ENCODE measurements around the gene AP4B1.

AP4B1 gene

DNA sequence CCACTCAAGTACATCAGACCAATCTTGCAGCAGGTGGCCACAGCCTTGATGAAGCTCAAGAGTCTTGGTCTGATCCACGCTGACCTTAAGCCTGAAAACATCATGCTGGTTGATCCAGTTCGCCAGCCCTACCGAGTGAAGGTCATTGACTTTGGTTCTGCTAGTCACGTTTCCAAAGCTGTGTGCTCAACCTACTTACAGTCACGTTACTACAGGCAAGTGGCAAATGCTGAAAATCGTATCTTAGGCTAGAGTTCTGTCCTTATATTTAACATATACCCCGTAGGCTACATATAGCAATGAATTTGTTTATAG is 36.6 kb upstream of the AP4B1 start:
- Histone ChIP-seq H3K27me3 (ENCODE audit: insufficient read depth, low read length) (no peaks in the 10 kb centered on the region), H3K4me1 (ENCODE audit: insufficient read depth, low read length) (peaks cover 4% of the 10 kb centered on the region; the same call in 1 of the 2 replicates), H3K4me3 (ENCODE audit: low read length) (no peak overlapping the region), H3K9ac (ENCODE audit: low read depth, low read length) (no peak overlapping the region), H3K36me3 (ENCODE audit: insufficient read depth, low read depth, low read length) (peaks cover 29% of the 10 kb centered on the region), H3K9me3 (ENCODE audit: insufficient read depth, low read depth, low read length) (no peaks in the 10 kb centered on the region), H3K27ac (ENCODE audit: low read length) (no peak overlapping the region)

- Histone ChIP-seq H3K9ac (ENCODE audit: low read depth, low read length) (no peak overlapping the region), H3K36me3 (ENCODE audit: insufficient read depth, low read depth, low read length) (peaks cover 29% of the 10 kb centered on the region), H3K9me3 (ENCODE audit: insufficient read depth, low read depth, low read length) (no peaks in the 10 kb centered on the region), H3K27ac (ENCODE audit: low read length) (no peak overlapping the region), H3K4me3 (ENCODE audit: low read length) (no peak overlapping the region), H3K4me1 (ENCODE audit: insufficient read depth, low read length) (no peaks in the 10 kb centered on the region), H3K27me3 (ENCODE audit: insufficient read depth, low read length) (no peaks in the 10 kb centered on the region)
These were observed 36.0 kb upstream of the AP4B1 start for GRCh38 chr1:113940365-113941244.

GRCh38 chr1:113938192-113938591 is 33.6 kb upstream of the AP4B1 start:
- H3K27me3 ChIP-seq (ENCODE audit: insufficient read depth, low read length): no peaks in the 10 kb centered on the region
- H3K9ac ChIP-seq (ENCODE audit: low read depth, low read length): no peak overlapping the region
- H3K4me3 ChIP-seq (ENCODE audit: low read length): no peak overlapping the region
- H3K9me3 ChIP-seq (ENCODE audit: insufficient read depth, low read depth, low read length): no peaks in the 10 kb centered on the region
- no peak overlapping the region for H3K27ac ChIP-seq (ENCODE audit: low read length)
- H3K36me3 ChIP-seq (ENCODE audit: insufficient read depth, low read depth, low read length): peaks cover 23% of the 10 kb centered on the region
- H3K4me1 ChIP-seq (ENCODE audit: insufficient read depth, low read length): no peaks in the 10 kb centered on the region

GRCh38 chr1:113937146-113937545 is 32.5 kb upstream of the AP4B1 start:
- H3K4me1 ChIP-seq (ENCODE audit: insufficient read depth, low read length): no peaks in the 10 kb centered on the region
- no peak overlapping the region for H3K4me3 ChIP-seq (ENCODE audit: low read length)
- H3K36me3 ChIP-seq (ENCODE audit: insufficient read depth, low read depth, low read length): peaks cover 16% of the 10 kb centered on the region

GRCh38 chr1:113935970-113936369 is 31.4 kb upstream of the AP4B1 start:
- Histone ChIP-seq H3K27me3 (ENCODE audit: insufficient read depth, low read length) (no peaks in the 10 kb centered on the region), H3K27ac (ENCODE audit: low read length) (no peak overlapping the region), H3K4me1 (ENCODE audit: insufficient read depth, low read length) (peaks cover 4% of the 10 kb centered on the region; the same call in 1 of the 2 replicates), H3K9ac (ENCODE audit: low read depth, low read length) (no peak overlapping the region), H3K9me3 (ENCODE audit: insufficient read depth, low read depth, low read length) (no peaks in the 10 kb centered on the region), H3K36me3 (ENCODE audit: insufficient read depth, low read depth, low read length) (peaks cover 10% of the 10 kb centered on the region), H3K4me3 (ENCODE audit: low read length) (no peak overlapping the region)

More at GRCh38 chr1:113937146-113937545, 32.5 kb upstream of the AP4B1 start:
- no peaks in the 10 kb centered on the region for H3K9me3 ChIP-seq (ENCODE audit: insufficient read depth, low read depth, low read length)
- no peak overlapping the region for H3K9ac ChIP-seq (ENCODE audit: low read depth, low read length)
- H3K27me3 ChIP-seq (ENCODE audit: insufficient read depth, low read length): no peaks in the 10 kb centered on the region
- H3K27ac ChIP-seq (ENCODE audit: low read length): no peak overlapping the region

DNA sequence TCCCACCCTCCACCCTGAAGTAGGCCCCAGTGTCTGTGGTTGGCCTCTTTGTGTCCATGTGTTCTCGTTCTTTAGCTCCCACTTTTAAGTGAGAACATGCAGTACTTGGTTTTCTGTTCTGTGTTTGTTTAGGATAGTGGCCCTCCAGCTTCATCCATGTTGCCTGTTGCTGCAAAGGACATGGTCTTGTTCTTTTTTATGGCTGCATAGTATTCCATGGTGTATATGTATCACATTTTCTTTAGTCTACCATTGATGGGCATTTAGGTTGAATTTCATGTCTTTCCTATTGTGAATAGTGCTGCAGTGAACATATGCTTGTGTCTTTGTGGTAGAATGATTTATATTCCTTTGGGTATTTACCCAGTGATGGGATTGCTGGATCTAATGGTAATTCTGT is 30.6 kb upstream of the AP4B1 start:
- no peaks in the 10 kb centered on the region for H3K9me3 ChIP-seq (ENCODE audit: insufficient read depth, low read depth, low read length)
- H3K36me3 ChIP-seq (ENCODE audit: insufficient read depth, low read depth, low read length): peaks cover 2% of the 10 kb centered on the region
- H3K4me3 ChIP-seq (ENCODE audit: low read length): no peak overlapping the region
- no peak overlapping the region for H3K27ac ChIP-seq (ENCODE audit: low read length)
- H3K27me3 ChIP-seq (ENCODE audit: insufficient read depth, low read length): no peaks in the 10 kb centered on the region
- H3K9ac ChIP-seq (ENCODE audit: low read depth, low read length): no peak overlapping the region
- H3K4me1 ChIP-seq (ENCODE audit: insufficient read depth, low read length): peaks cover 9% of the 10 kb centered on the region; the same call in 1 of the 2 replicates

GRCh38 chr1:113934511-113935055 is 30.0 kb upstream of the AP4B1 start:
- Histone ChIP-seq H3K4me1 (ENCODE audit: insufficient read depth, low read length) (peaks cover 9% of the 10 kb centered on the region; the same call in 1 of the 2 replicates), H3K9me3 (ENCODE audit: insufficient read depth, low read depth, low read length) (no peaks in the 10 kb centered on the region), H3K27me3 (ENCODE audit: insufficient read depth, low read length) (no peaks in the 10 kb centered on the region), H3K36me3 (ENCODE audit: insufficient read depth, low read depth, low read length) (no peaks in the 10 kb centered on the region), H3K9ac (ENCODE audit: low read depth, low read length) (no peak overlapping the region), H3K27ac (ENCODE audit: low read length) (no peak overlapping the region), H3K4me3 (ENCODE audit: low read length) (no peak overlapping the region)

DNA sequence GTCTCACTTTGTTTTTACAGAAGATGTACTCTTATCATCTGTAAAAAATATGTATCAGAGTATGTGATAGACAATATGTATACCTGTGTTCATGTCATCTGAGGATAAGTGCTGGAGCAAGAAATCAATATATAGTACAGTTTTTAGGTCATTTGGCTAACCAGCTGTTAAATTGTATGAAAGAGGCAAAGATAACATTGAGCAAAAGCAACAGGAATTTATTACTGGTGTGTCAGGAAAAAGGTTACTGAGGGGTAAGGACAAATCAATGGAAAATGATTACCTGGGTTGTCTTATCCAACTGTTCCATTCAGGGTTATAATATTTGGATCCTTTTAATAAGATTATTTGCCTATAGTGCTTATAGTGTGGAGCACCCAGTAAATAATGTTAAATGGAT is 29.4 kb upstream of the AP4B1 start:
- no peak overlapping the region for H3K4me3 ChIP-seq (ENCODE audit: low read length)
- H3K9ac ChIP-seq (ENCODE audit: low read depth, low read length): no peak overlapping the region
- no peak overlapping the region for H3K27ac ChIP-seq (ENCODE audit: low read length)
- peaks cover 9% of the 10 kb centered on the region; the same call in 1 of the 2 replicates for H3K4me1 ChIP-seq (ENCODE audit: insufficient read depth, low read length)
- H3K27me3 ChIP-seq (ENCODE audit: insufficient read depth, low read length): no peaks in the 10 kb centered on the region
- no peaks in the 10 kb centered on the region for H3K9me3 ChIP-seq (ENCODE audit: insufficient read depth, low read depth, low read length)
- no peaks in the 10 kb centered on the region for H3K36me3 ChIP-seq (ENCODE audit: insufficient read depth, low read depth, low read length)

DNA sequence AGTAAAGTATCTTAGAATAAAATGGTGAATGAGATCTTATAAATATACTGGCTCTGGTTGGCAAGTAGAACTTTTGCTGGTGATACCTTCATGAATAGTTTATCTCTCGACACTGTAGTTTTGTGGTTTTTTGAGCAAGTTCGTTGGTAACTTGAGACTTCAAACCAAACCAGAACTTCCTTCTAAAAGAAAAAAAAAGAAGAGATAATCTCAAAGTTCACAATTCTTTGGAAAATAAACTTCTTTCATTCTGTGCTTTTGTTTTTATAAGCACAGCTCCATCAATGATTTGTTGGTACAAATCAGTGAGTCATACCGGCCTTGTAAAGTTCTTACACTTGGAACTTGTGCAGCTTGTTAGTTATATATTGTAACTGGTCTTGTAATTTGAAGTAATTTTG is 26.9 kb upstream of the AP4B1 start:
- Histone ChIP-seq H3K27ac (ENCODE audit: low read length) (no peak overlapping the region), H3K27me3 (ENCODE audit: insufficient read depth, low read length) (peaks cover 4% of the 10 kb centered on the region; the same call in 1 of the 2 replicates), H3K4me3 (ENCODE audit: low read length) (peak overlapping the region; percentile 92; the same call in 1 of the 2 replicates), H3K9ac (ENCODE audit: low read depth, low read length) (no peak overlapping the region), H3K36me3 (ENCODE audit: insufficient read depth, low read depth, low read length) (no peaks in the 10 kb centered on the region), H3K4me1 (ENCODE audit: insufficient read depth, low read length) (peaks cover 9% of the 10 kb centered on the region; the same call in 1 of the 2 replicates), H3K9me3 (ENCODE audit: insufficient read depth, low read depth, low read length) (no peaks in the 10 kb centered on the region)

DNA sequence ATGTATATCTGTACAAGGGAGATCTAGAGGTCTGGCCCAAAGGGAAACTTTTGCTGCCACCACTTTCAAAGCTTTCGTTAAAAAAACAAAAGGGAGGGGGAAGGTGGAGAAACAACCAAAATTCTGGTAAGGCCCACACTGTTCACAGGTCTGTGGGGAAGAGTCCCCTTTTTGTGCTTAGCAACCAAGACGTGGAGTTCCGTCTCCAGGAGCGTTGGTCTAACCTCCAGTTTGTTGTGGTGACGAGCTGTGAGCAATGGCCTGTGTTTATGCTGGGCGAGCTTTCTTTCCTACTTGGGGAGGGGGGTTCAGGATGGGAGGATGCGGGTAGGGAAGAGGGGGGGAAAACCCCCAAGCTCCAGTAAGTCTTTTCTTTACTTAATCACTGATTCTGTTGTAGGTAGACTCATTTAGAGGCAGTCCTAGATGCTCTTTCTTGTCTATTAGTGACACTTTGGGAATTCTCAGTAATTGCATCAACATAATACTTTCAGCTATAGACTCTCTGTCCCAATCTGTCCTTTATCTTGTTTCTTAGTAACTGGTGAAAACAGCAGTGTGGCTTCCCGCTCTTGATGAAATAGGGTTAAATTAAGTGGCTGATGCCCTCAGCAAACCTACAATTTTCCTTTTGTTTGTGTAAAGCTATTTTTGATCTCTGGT is 26.0 kb upstream of the AP4B1 start:
- H3K27me3 ChIP-seq (ENCODE audit: insufficient read depth, low read length): peaks cover 4% of the 10 kb centered on the region; the same call in 1 of the 2 replicates
- H3K9ac ChIP-seq (ENCODE audit: low read depth, low read length): peak overlapping the region; percentile 77; the same call in 1 of the 2 replicates
- H3K4me3 ChIP-seq (ENCODE audit: low read length): peak overlapping the region; percentile 92
- H3K9me3 ChIP-seq (ENCODE audit: insufficient read depth, low read depth, low read length): no peaks in the 10 kb centered on the region
- peaks cover 9% of the 10 kb centered on the region; the same call in 1 of the 2 replicates for H3K4me1 ChIP-seq (ENCODE audit: insufficient read depth, low read length)
- no peak overlapping the region for H3K27ac ChIP-seq (ENCODE audit: low read length)
- no peaks in the 10 kb centered on the region for H3K36me3 ChIP-seq (ENCODE audit: insufficient read depth, low read depth, low read length)

GRCh38 chr1:113929750-113930498 is 25.3 kb upstream of the AP4B1 start:
- H3K4me3 ChIP-seq (ENCODE audit: low read length): peak overlapping the region; percentile 92
- no peak overlapping the region for H3K27ac ChIP-seq (ENCODE audit: low read length)
- no peaks in the 10 kb centered on the region for H3K9me3 ChIP-seq (ENCODE audit: insufficient read depth, low read depth, low read length)
- H3K9ac ChIP-seq (ENCODE audit: low read depth, low read length): peak overlapping the region; percentile 77; the same call in 1 of the 2 replicates
- peaks cover 9% of the 10 kb centered on the region; the same call in 1 of the 2 replicates for H3K4me1 ChIP-seq (ENCODE audit: insufficient read depth, low read length)
- peaks cover 5% of the 10 kb centered on the region for H3K27me3 ChIP-seq (ENCODE audit: insufficient read depth, low read length)
- H3K36me3 ChIP-seq (ENCODE audit: insufficient read depth, low read depth, low read length): no peaks in the 10 kb centered on the region

Measured in iPS-20b (cell line).